ENCODE results near the gene USP16. TPM values are rescaled to one million over a fixed set of nuclear protein-coding genes. Genes with fewer than 3 reads are reported as not detected.

Gene USP16
- total RNA-seq, 1 donor from 2014 or later = 40.9 TPM

- intact Hi-C loops (cut with micrococcal nuclease) = no loop called here
These were observed 28.6 kb downstream of the USP16 start for GRCh38 chr21:29053011-29053553.

GRCh38 chr21:29053656-29054055 is 29.2 kb downstream of the USP16 start:
- Mint-ChIP-seq H3K9me3 (no peaks in the 10 kb centered on the region), H3K27ac (no peak overlapping the region), H3K4me3 (ENCODE audit: low read depth) (no peak overlapping the region), H3K36me3 (ENCODE audit: low read depth) (peaks cover 55% of the 10 kb centered on the region), H3K4me1 (ENCODE audit: low read depth) (no peaks in the 10 kb centered on the region), H3K27me3 (ENCODE audit: low read depth) (no peaks in the 10 kb centered on the region)
- intact Hi-C loops (cut with micrococcal nuclease) = no loop called here
- DNase-seq (ENCODE audit: low spot score) = no peak

More at GRCh38 chr21:29053011-29053553, 28.6 kb downstream of the USP16 start:
- peaks cover 54% of the 10 kb centered on the region for H3K36me3 Mint-ChIP-seq (ENCODE audit: low read depth)
- no peaks in the 10 kb centered on the region for H3K4me1 Mint-ChIP-seq (ENCODE audit: low read depth)
- no peaks in the 10 kb centered on the region for H3K27me3 Mint-ChIP-seq (ENCODE audit: low read depth)
- no peak for DNase-seq (ENCODE audit: low spot score)
- no peak overlapping the region for H3K27ac Mint-ChIP-seq
- H3K9me3 Mint-ChIP-seq = no peaks in the 10 kb centered on the region
- no peak overlapping the region for H3K4me3 Mint-ChIP-seq (ENCODE audit: low read depth)

- Mint-ChIP-seq H3K27me3 (ENCODE audit: low read depth) (no peaks in the 10 kb centered on the region), H3K27ac (no peak overlapping the region), H3K36me3 (ENCODE audit: low read depth) (peaks cover 53% of the 10 kb centered on the region), H3K4me1 (ENCODE audit: low read depth) (peaks cover 1% of the 10 kb centered on the region), H3K4me3 (ENCODE audit: low read depth) (no peak overlapping the region), H3K9me3 (no peaks in the 10 kb centered on the region)
- intact Hi-C loops (cut with micrococcal nuclease) = no loop called here
- DNase-seq (ENCODE audit: low spot score) = no peak
These were observed 30.6 kb downstream of the USP16 start for GRCh38 chr21:29055080-29055479.

GRCh38 chr21:29056005-29056404 is 31.5 kb downstream of the USP16 start:
- H3K9me3 Mint-ChIP-seq = no peaks in the 10 kb centered on the region
- peaks cover 2% of the 10 kb centered on the region for H3K4me1 Mint-ChIP-seq (ENCODE audit: low read depth)
- intact Hi-C loops (cut with micrococcal nuclease) = no loop called here
- no peak for DNase-seq (ENCODE audit: low spot score)
- no peak overlapping the region for H3K27ac Mint-ChIP-seq
- peaks cover 60% of the 10 kb centered on the region for H3K36me3 Mint-ChIP-seq (ENCODE audit: low read depth)
- H3K4me3 Mint-ChIP-seq (ENCODE audit: low read depth) = no peak overlapping the region
- no peaks in the 10 kb centered on the region for H3K27me3 Mint-ChIP-seq (ENCODE audit: low read depth)

- Mint-ChIP-seq H3K4me3 (ENCODE audit: low read depth) (no peak overlapping the region), H3K36me3 (ENCODE audit: low read depth) (peaks cover 66% of the 10 kb centered on the region), H3K27ac (no peak overlapping the region), H3K27me3 (ENCODE audit: low read depth) (no peaks in the 10 kb centered on the region), H3K9me3 (no peaks in the 10 kb centered on the region), H3K4me1 (ENCODE audit: low read depth) (peaks cover 3% of the 10 kb centered on the region)
- no peak for DNase-seq (ENCODE audit: low spot score)
- intact Hi-C loops (cut with micrococcal nuclease) = no loop called here
These were observed 32.1 kb downstream of the USP16 start for GRCh38 chr21:29056538-29057050.

DNA sequence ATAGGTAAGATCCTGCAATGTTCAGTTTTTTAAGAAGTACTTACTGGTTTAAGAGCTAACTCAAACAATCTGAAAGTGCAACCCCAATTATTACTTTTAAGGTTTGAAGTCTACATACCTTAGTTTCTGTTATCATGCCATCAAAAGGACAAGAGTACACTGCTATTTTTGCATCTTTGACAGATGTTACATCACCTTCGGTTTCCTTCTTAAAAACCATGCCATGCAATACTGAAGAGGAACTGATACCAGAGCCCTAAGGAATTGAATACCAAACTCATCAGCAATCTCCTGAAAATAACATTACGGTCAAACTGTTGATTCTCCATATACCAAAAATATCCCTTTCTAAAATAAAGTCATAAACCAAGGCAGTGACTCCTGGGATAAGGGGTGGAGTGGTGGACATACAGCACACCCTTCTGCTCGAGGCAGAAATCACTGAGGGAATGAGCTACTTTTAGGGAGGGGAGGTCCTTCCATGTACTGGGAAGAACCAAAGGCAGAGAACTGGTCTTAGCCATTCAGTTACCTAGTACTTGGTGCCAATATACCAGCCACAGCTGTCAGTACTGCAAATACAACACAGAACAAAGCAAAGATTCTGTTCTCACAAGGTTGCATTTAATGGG is 40.5 kb downstream of the USP16 start:
- Mint-ChIP-seq H3K4me1 (ENCODE audit: low read depth) (peaks cover 8% of the 10 kb centered on the region), H3K9me3 (no peaks in the 10 kb centered on the region), H3K27ac (no peak overlapping the region), H3K36me3 (ENCODE audit: low read depth) (peaks cover 82% of the 10 kb centered on the region), H3K4me3 (ENCODE audit: low read depth) (no peak overlapping the region), H3K27me3 (ENCODE audit: low read depth) (no peaks in the 10 kb centered on the region)
- DNase-seq (ENCODE audit: low spot score) = no peak
- intact Hi-C loops (cut with micrococcal nuclease) = no loop called here

- peaks cover 44% of the 10 kb centered on the region for H3K36me3 Mint-ChIP-seq (ENCODE audit: low read depth)
- no peaks in the 10 kb centered on the region for H3K27me3 Mint-ChIP-seq (ENCODE audit: low read depth)
- H3K4me3 Mint-ChIP-seq (ENCODE audit: low read depth) = peak overlapping the region; percentile 99
- peak overlapping the region; percentile 98 for H3K27ac Mint-ChIP-seq
- intact Hi-C loops (cut with micrococcal nuclease) = loop anchor here (1.0 to 5.0 kb wide), 7 partner anchors 20 to 1644 kb away; partner anchors contain the start of genes KRTAP21-3, LTN1 and USP16
- no peak for DNase-seq (ENCODE audit: low spot score)
- H3K9me3 Mint-ChIP-seq = no peaks in the 10 kb centered on the region
- H3K4me1 Mint-ChIP-seq (ENCODE audit: low read depth) = peaks cover 41% of the 10 kb centered on the region
These were observed 48.4 kb downstream of the USP16 start for GRCh38 chr21:29072873-29073221.

DNA sequence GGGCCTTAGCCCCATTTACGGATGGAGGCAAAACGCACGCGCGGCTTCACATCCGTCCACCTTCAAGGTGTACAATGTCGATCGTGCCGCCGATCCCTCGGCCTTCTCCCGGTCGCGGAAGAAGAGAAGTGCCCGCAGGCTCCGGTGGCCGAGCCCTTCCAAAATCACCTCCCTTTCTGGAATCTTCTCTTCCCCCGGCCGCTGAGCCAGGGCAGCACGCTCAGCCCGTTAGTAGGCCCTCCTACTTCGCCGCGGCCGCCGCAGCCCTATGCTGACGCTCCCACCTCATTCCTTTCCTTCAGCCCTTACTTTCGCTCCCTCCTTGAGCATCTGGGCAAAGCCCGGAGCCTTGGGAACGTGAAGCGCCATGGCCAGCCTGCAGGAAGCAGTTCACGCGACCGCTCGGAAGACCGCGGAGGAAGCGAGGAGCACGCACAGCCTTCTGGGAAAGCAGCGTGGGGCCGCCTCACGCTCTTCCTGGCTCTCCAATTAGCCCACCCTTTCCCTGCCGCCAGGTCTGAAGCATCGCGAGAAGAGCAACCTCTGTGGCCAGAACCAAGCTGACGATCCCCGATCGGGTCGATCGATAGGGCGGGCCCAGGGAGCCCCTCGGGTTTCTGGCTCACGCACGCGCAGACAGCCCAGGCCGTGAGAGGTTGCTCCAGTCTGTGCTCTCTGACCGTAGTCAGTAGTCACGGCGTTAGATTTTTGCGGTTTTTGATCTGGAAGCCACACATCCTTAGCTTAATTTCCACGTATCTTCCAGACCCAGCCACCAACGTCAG is 48.9 kb downstream of the USP16 start, which contains the start of gene CCT8:
TSS of gene CCT8 (minus strand) at position 427 of the 785 bp plus-strand sequence. CDS start at position 369, 58 bp downstream.
- H3K9me3 Mint-ChIP-seq = no peaks in the 10 kb centered on the region
- peak within 1 kb of the TSS; percentile 99 for H3K4me3 Mint-ChIP-seq (ENCODE audit: low read depth)
- intact Hi-C loops (cut with micrococcal nuclease) = loop anchor here (1.0 to 5.0 kb wide), 7 partner anchors 19 to 1644 kb away; partner anchors contain the start of genes KRTAP21-3, LTN1 and USP16
- no peaks in the 10 kb centered on the region for H3K27me3 Mint-ChIP-seq (ENCODE audit: low read depth)
- peak within 1 kb of the TSS; percentile 98 for H3K27ac Mint-ChIP-seq
- peaks cover 43% of the 10 kb centered on the region for H3K4me1 Mint-ChIP-seq (ENCODE audit: low read depth)
- H3K36me3 Mint-ChIP-seq (ENCODE audit: low read depth) = peaks cover 40% of the 10 kb centered on the region
- DNase-seq (ENCODE audit: low spot score) = peak; percentile 99

GRCh38 chr21:29074007-29074376 is 49.5 kb downstream of the USP16 start:
- Mint-ChIP-seq H3K9me3 (no peaks in the 10 kb centered on the region), H3K4me3 (ENCODE audit: low read depth) (peak overlapping the region; percentile 99)
- intact Hi-C loops (cut with micrococcal nuclease) = loop anchor here (5.0 kb wide), 1 partner anchor 1643 kb away; the partner anchor contains the start of gene KRTAP21-3

GRCh38 chr21:29074783-29075182 is 50.3 kb downstream of the USP16 start:
- intact Hi-C loops (cut with micrococcal nuclease) = loop anchor here (5.0 kb wide), 2 partner anchors 123 to 1643 kb away; partner anchors contain the start of gene KRTAP21-3
- Mint-ChIP-seq H3K4me3 (ENCODE audit: low read depth) (peak overlapping the region; percentile 58), H3K27me3 (ENCODE audit: low read depth) (no peaks in the 10 kb centered on the region), H3K4me1 (ENCODE audit: low read depth) (peaks cover 52% of the 10 kb centered on the region), H3K27ac (peak overlapping the region; percentile 69), H3K9me3 (no peaks in the 10 kb centered on the region), H3K36me3 (ENCODE audit: low read depth) (peaks cover 36% of the 10 kb centered on the region)
- no peak for DNase-seq (ENCODE audit: low spot score)

More at GRCh38 chr21:29074007-29074376, 49.5 kb downstream of the USP16 start:
- DNase-seq (ENCODE audit: low spot score) = no peak
- peak overlapping the region; percentile 98 for H3K27ac Mint-ChIP-seq
- H3K27me3 Mint-ChIP-seq (ENCODE audit: low read depth) = no peaks in the 10 kb centered on the region
- peaks cover 47% of the 10 kb centered on the region for H3K4me1 Mint-ChIP-seq (ENCODE audit: low read depth)
- H3K36me3 Mint-ChIP-seq (ENCODE audit: low read depth) = peaks cover 40% of the 10 kb centered on the region

GRCh38 chr21:29075706-29076466 is 51.4 kb downstream of the USP16 start:
- H3K9me3 Mint-ChIP-seq = no peaks in the 10 kb centered on the region
- peak overlapping the region; percentile 82 for H3K4me3 Mint-ChIP-seq (ENCODE audit: low read depth)
- intact Hi-C loops (cut with micrococcal nuclease) = loop anchor here (5.0 kb wide), 1 partner anchor 121 kb away; no protein-coding TSS in a partner anchor
- peaks cover 33% of the 10 kb centered on the region for H3K36me3 Mint-ChIP-seq (ENCODE audit: low read depth)
- no peak for DNase-seq (ENCODE audit: low spot score)
- H3K4me1 Mint-ChIP-seq (ENCODE audit: low read depth) = peaks cover 58% of the 10 kb centered on the region
- peak overlapping the region; percentile 91 for H3K27ac Mint-ChIP-seq
- H3K27me3 Mint-ChIP-seq (ENCODE audit: low read depth) = no peaks in the 10 kb centered on the region
